Lower leg skin (tissue), 4 donors: ENCODE data around the gene KNCN. TPM values are rescaled to one million over a fixed set of nuclear protein-coding genes. Genes with fewer than 3 reads are reported as not detected.

Experiments used
- DNase-seq, 2 donors: peaks; one replicate each; pipeline ENCODE4 v3.0.0-alpha.2; 2019; ENCODE audit warnings: low spot score in 2 of 2
- H3K4me3 ChIP-seq: fragments of 200-600 bp; sonication (generic); 2 replicates; pipeline ENCODE4 v1.5.1; 2017; ENCODE audit warnings: mild to moderate bottlenecking, low read depth; ENCODE audit not compliant: poor library complexity, severe bottlenecking
- POLR2A ChIP-seq, 2 donors: fragments of 450-650 bp; IDR thresholded peaks; one replicate each; pipeline ENCODE4 v1.6.1; 2016 to 2017; ENCODE audit warnings: antibody characterized with exemption in 2 of 2, mild to moderate bottlenecking in 1 of 2, moderate library complexity in 1 of 2
- WGBS, 2 donors: methylation state at CpG; one replicate each; pipeline ENCODE4 v1.1.5; 2018; 5-methylcytosine and 5-hydroxymethylcytosine counted together
- intact Hi-C: fragments of 100-400 bp; cut with DNase I; formaldehyde crosslinking; loops from one replicate; pipeline ENCODE4 v1.15.0; 2023; ENCODE audit warnings: low total_unique reads
- total RNA-seq, 4 donors: library from RNA; depleted of rRNA; stranded (reverse); fragments of >200 nt; gene quantifications; one replicate each; pipeline ENCODE4 v1.1.0, GENCODE V29; 2016
- TF ChIP-seq, protein P1 (sequence below), 3 donors: fragments of 450-650 bp; IDR thresholded peaks; one replicate each; pipeline ENCODE4 v1.5.1; 2016; ENCODE audit warnings: antibody characterized with exemption in 3 of 3, mild to moderate bottlenecking in 3 of 3, moderate library complexity in 2 of 3

KNCN gene
- total RNA-seq, 4 donors from 2014 or later, result not detected

- no peak for TF ChIP-seq POLR2A (IDR thresholded peaks at IDR 0.05)
- TF ChIP-seq, protein P1, sequence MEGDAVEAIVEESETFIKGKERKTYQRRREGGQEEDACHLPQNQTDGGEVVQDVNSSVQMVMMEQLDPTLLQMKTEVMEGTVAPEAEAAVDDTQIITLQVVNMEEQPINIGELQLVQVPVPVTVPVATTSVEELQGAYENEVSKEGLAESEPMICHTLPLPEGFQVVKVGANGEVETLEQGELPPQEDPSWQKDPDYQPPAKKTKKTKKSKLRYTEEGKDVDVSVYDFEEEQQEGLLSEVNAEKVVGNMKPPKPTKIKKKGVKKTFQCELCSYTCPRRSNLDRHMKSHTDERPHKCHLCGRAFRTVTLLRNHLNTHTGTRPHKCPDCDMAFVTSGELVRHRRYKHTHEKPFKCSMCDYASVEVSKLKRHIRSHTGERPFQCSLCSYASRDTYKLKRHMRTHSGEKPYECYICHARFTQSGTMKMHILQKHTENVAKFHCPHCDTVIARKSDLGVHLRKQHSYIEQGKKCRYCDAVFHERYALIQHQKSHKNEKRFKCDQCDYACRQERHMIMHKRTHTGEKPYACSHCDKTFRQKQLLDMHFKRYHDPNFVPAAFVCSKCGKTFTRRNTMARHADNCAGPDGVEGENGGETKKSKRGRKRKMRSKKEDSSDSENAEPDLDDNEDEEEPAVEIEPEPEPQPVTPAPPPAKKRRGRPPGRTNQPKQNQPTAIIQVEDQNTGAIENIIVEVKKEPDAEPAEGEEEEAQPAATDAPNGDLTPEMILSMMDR (IDR thresholded peaks at IDR 0.05), result no peak
- 74 to 93% methylated on average over 7 of the region's 7 CpGs for WGBS, 2 donors
- DNase-seq, result no peak
- intact Hi-C loops, result no loop called here
- no peak overlapping the region for H3K4me3 ChIP-seq
These were observed 31.5 kb upstream of the KNCN start for GRCh38 chr1:46582972-46583371.

DNA sequence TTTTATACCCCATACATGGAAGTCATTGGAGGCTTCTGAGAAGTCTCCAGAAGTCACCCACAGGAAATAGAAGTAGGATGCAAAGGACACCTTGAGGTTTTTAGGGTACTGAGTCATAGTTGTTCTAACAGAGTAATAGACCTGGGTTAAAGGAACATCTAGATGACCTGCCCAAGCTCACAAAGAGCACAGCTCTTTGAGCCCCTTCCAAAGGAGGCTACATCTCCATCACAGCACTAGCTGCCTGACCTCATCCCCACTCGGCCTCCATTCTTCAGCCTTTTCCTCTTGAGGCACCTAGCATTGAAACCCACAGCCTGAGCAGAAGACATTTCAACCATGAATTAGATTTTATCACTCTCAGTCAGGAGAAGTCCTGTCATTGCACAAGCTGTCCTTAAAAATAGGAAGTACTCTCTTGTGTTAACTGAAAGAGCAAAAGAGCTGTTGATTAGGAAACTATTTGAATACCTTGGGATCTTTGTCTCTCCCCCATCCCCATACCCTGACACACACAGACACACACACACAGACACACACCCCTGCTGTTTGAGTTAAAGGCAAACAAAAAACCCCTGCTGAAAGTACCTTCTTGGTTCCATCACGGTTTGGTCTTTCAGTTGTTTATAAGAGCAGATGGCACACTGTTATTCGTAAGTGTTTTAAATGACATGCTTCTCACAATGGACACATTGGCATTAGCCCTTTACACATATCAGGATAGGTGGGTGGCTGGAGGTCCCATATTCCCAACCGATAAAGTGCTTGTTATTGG, 30.4 kb upstream of the KNCN start:
- 82 to 86% methylated on average over 4 of the region's 4 CpGs for WGBS, 2 donors
- TF ChIP-seq POLR2A (IDR thresholded peaks at IDR 0.05), result no peak
- DNase-seq, result no peak
- H3K4me3 ChIP-seq, result no peak overlapping the region
- intact Hi-C loops, result no loop called here

DNA sequence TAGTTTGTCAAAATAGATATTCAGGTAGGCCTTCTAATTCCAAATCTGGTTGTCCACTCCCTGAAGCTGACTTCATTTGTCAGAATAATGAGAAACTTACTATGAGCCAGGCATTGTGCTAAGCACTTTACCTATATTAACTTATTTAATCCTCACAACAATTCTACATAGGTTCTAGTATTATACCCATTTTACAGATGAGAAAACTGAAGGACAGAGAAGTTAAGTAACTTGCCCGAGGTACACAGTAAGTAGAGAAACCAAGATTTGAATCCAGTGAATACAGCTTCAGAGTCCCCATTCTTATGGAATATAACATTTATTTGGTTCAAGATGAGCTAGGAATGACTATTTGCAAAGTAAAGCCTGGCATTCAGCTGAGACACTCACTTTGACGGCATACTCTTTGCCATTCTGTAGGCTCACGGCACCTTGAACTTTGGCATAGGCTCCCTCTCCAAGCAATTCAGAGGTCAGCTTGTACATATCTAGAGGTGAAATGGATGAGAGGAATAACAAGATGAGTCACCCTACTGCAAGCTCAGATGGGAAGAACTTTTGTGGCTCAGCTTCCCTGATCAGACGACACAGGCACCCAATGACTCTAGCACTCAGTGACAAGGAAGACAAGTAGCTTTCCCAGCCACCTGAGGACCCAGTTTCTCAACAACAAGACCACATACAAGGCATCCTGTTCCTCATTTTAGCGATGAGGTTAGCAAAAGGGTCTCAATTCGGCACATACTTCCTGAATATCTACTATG, 28.9 kb upstream of the KNCN start:
- no peak for DNase-seq
- H3K4me3 ChIP-seq, result no peak overlapping the region
- intact Hi-C loops, result no loop called here
- no peak for TF ChIP-seq POLR2A (IDR thresholded peaks at IDR 0.05)
- TF ChIP-seq, protein P1 (IDR thresholded peaks at IDR 0.05), result no peak
- WGBS, 2 donors, result 90 to 94% methylated on average over 6 of the region's 6 CpGs

DNA sequence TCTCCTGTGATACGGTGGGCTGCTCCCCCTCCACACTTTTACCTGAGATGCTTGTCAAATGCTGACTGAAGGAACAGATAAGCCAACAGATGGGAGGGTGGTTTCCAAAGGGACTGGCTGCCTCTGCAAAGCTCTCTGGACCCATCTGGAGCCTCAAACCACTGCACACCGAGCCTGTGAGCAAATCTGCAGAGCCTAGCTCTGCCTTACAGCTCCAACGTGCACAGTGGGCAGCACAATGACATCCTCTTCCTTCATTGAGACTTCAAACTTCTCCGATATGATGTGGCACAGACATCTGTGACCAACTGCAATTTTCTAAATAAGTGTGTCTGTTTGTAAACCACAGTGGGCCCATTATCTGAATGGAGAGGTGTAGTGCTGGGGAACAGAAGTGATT, 26.2 kb upstream of the KNCN start:
- TF ChIP-seq, protein P1 (IDR thresholded peaks at IDR 0.05), result no peak
- TF ChIP-seq POLR2A (IDR thresholded peaks at IDR 0.05), result no peak
- intact Hi-C loops, result no loop called here
- WGBS, 2 donors, result 78 to 89% methylated on average over 4 of the region's 4 CpGs
- no peak overlapping the region for H3K4me3 ChIP-seq
- no peak for DNase-seq

GRCh38 chr1:46576596-46576995, 25.1 kb upstream of the KNCN start:
- DNase-seq, result no peak
- intact Hi-C loops, result no loop called here
- no peak overlapping the region for H3K4me3 ChIP-seq
- no peak for TF ChIP-seq POLR2A (IDR thresholded peaks at IDR 0.05)
- TF ChIP-seq, protein P1 (IDR thresholded peaks at IDR 0.05), result no peak
- WGBS, 2 donors, result 88 to 96% methylated on average over 6 of the region's 6 CpGs

GRCh38 chr1:46575778-46576177, 24.3 kb upstream of the KNCN start:
- no peak for DNase-seq

More at GRCh38 chr1:46575778-46576177, 24.3 kb upstream of the KNCN start:
- TF ChIP-seq POLR2A (IDR thresholded peaks at IDR 0.05), result no peak
- TF ChIP-seq, protein P1 (IDR thresholded peaks at IDR 0.05), result no peak
- no peak overlapping the region for H3K4me3 ChIP-seq
- intact Hi-C loops, result no loop called here
- 87 to 93% methylated on average over 3 of the region's 3 CpGs for WGBS, 2 donors
